GM10847 (cell line): ENCODE measurements around the gene PTPRK.

Experiments
- POLR2A ChIP-seq: IDR thresholded peaks from 2 replicates; pipeline ENCODE4 v1.6.1; 2011; ENCODE audit not compliant: insufficient read length; ENCODE audit errors: extremely low read depth

Gene PTPRK

DNA sequence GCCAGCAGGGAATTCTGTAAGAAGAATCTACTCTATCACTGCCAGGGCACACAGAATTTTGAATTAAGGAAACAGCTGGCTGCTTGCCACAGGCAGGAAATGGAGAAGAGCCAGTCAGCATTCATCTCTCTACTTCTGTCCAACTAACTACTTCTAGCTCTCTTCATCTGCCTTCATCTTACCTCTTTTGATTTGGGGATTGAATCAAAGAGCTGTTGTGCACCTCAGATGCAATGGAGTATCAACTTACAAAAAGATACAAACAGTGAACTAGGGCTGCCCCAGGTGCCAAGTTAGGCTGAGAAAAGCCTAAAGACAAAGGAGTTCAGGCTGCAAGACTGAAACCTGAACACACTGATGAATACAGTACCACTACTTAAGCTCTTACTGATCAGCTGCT is 82.0 kb downstream of the PTPRK start:
- TF ChIP-seq POLR2A = no peak

GRCh38 chr6:128437685-128438084 is 82.7 kb downstream of the PTPRK start:
- TF ChIP-seq POLR2A = no peak

DNA sequence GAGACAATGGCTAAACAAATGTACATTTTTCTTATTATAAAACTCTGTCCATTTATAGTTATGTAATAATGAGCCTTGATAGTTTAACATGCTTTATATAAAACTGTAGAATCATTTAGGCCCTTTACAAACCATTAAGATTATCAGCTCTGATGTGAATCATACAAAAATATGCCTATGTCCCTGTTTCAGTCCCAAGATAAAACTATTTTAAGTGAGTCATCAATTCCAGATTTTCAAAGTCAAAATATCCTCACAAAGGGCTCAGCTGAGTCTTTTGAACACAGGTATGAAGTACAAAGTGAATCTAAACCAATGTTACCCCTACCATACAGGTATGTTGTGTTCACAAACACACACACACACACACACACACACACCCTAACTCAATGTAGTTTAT is 88.0 kb downstream of the PTPRK start:
- TF ChIP-seq POLR2A = no peak

GRCh38 chr6:128427139-128427538 is 93.3 kb downstream of the PTPRK start:
- TF ChIP-seq POLR2A = no peak

- TF ChIP-seq POLR2A = no peak
Observed at GRCh38 chr6:128425856-128426255, 94.5 kb downstream of the PTPRK start.

DNA sequence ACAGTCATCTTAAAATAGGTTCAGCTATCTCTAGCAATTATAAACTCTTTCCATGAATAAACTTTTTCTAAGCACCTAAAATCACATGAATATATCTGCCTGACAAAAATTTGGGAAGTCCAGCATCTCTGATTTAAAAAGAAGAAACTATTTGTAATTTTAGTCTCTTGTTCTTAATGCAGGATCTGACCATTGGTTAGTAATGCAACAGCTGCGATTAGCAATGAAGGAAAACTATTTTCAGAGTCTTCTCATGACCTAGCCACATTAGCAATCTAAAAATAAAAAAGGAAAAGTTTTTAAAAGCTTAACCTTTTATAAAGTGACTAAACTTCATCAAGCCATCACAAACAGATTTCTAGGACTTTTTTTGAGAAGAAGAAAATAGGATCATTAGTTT is 97.5 kb downstream of the PTPRK start:
- no peak for TF ChIP-seq POLR2A

GRCh38 chr6:128422200-128422599 is 98.2 kb downstream of the PTPRK start:
- TF ChIP-seq POLR2A = no peak

DNA sequence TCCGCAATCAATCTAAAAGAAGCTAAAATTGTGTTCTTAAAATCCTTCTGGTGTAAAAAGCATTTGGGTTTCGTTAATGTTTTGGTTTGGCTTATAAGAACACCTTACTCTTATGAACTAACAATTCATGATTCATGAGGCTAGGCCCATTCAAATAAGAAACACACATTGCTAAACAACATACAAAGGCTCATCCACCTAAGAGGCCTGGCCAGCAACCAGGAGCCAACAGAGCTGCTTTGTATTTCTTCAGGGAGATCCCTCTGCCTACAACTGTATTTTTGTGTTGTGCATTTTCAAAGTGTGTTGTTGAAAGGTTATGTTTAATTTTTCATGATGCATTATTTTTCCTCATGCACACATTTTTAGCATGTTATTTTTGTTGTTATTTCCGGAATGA is 98.6 kb downstream of the PTPRK start:
- TF ChIP-seq POLR2A = no peak

GRCh38 chr6:128417698-128418097 is 102.7 kb downstream of the PTPRK start:
- TF ChIP-seq POLR2A = no peak

DNA sequence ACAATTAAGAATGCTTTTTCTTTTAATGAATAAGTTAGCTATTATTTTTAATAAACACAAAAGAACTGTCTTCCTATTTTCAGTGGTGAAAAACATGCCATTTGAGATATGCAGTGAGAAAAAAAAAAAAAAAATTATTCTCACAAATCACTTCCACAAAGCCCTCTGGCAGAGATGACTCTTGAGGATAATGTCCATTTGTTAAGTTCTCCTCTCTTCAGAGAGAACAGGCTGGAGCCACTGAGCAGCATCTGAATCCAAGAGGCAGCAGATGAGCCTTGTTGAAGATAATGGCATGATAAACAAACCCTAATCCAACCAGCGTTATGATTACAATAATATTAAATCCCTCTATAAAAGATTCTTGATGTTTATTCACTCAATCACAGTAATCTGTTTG is 105.0 kb downstream of the PTPRK start:
- TF ChIP-seq POLR2A = no peak

DNA sequence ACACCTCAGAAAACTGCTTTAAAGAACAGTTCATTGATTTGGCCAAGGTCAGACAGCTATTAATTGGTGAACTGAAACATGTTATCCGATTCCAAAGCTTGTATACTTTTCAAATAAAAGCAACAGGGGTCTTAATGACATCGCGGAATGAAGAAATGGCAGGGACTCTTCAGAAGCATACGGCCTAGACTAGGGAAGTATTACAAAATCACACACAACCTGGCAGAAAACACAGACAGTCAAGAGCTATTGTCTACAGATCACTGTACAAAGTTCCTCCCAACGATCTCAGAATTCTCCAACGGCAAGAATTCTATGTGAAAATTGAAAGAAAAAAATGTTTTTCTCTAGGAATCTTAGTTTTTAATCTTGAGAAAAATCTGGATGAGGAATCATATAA is 105.5 kb downstream of the PTPRK start:
- TF ChIP-seq POLR2A = no peak

DNA sequence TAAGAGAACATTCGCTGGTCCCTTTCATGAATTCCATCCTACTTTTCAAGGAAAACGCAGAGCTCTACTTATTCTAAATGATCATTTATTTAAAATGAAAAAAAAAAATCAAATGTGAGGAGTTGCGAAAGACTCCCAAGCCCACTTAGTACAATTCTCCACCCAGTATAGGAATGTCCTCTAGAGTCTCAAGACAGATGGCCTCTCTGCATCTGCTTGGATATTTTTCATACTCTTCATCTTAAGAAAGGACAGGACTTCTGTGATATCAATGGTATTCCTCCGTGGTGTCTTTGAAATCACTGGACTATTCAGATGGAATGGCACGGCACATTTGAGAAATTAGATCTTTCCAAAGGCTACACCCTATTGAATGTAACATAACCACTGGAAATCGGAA is 107.1 kb downstream of the PTPRK start:
- TF ChIP-seq POLR2A = no peak

- TF ChIP-seq POLR2A = no peak
Observed at GRCh38 chr6:128412680-128413079, 107.7 kb downstream of the PTPRK start.

DNA sequence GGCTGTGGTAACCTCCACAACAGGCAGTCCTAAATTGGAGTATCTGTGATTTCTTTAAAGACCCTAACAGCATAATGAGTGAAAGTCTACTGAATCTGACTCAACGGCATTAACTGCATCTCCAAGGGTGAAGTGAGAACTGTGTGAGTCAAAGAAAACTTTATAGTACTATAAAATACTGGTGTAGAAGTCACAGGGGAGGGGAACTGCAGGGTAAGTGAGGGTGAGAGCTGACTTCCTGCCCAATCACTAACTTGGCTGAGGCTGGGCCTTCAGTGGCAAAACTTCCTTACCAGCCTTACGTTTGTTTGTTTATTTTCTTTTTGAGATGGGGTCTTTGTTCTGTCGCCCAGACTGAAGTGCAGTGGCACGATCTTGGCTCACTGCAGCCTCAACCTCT is 109.8 kb downstream of the PTPRK start:
- no peak for TF ChIP-seq POLR2A

DNA sequence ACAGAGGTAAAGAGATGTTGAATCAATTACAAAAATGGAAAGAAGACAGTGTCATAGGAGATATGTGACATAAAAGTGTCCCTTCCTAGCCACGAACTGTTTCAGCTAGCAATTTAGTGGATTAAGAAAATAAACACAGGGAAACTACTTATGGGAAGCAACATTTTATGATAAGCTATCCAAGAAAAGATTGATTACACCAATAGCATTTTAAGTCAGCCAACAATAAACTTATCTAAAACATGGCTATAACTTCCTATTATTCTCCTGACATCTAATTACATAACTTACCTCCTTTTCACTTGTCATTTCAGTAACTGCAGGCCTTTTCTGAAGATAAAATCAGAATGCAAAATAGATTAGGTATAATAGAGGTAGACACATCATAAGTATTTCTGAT is 111.4 kb downstream of the PTPRK start:
- TF ChIP-seq POLR2A = no peak

DNA sequence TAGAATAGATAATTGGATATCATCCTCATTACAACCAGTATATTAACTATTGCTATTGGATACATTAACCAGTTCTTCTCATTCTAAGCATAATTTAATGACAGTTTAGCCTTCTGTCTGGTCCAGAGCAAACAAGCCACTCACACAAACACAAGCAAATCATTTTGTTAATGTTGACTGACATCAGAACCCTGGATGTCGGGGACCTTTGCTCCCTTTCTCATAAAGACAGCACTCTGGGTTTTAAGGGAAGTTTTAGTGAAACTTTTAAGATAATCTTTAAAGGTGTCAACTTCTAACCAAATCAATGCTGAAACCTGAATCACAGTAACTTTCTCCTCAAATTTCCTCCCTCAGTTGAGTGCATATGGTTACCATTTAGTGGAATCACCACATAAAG is 113.9 kb downstream of the PTPRK start:
- TF ChIP-seq POLR2A = no peak

DNA sequence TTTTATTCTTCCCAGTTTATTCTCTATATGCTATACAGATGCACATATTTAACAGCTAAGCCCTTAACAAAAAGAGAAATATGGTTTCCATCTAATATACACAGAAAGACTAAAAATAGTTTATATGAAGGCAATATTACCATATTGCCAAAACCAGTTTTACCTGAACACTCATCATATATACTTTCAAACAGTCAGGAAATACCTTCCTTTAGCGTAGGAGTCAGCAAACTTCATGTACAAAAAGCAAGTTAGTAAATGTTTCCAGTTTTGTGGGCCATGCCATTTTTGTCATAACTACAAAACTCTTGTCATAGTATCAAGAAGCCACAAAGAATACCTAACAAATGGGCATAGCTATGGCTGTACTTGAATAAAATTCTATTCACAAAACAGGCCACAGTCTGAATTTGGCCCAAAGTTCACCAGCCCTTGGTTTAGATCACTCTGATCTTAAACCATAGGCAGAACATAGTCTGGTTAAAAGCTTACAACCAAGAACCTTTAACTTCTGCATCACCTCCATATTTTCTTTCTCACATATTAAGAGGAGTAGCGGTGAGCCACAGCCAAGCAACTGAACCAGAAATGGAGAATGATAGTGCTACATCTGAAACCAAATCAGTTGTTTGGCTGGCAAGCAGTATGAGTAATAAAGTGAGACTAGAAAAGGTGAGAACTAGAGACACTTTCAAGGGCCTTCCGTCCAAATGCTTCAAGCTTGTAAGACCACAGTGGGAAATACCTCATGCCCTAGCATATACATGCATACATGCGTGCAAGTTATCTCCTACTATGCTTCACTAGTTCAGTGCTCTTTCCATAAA is 116.6 kb downstream of the PTPRK start:
- TF ChIP-seq POLR2A = no peak
